ENCODE measurements around the gene BNC2.

DNA sequence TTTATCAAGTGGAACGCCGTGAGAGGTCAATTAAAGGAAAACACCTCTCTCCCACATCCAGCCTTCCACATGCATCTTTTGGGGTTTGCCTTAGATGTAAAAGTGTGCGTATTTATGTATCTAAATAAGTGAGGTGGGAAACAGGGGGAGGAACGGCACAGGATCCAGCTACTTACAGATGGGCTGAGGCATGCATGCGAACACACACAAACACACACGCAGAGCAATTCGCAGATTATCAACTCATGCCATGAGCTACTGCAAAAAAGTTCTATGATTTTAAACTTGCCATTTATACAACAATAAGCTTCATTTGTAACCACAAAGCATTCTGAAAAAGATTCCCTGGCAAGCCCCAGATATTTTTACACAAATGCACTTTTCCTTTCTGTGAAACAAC lies 242.1 kb downstream of the BNC2 start:
- no peak for TF ChIP-seq GATA2 (IDR thresholded peaks at IDR 0.05; ENCODE audit: low read depth, low read length)
- TF ChIP-seq GATA3 (IDR thresholded peaks at IDR 0.05; ENCODE audit: low read depth, low read length): no peak
